Right cardiac atrium (tissue), 5 donors: Measurements from ENCODE around the gene CAMTA1. TPM values are rescaled to one million over a fixed set of nuclear protein-coding genes. Genes with fewer than 3 reads are reported as not detected.

ENCODE experiments used
- ATAC-seq, 2 donors: fragments of 200-7000 bp; cut with Tn5 transposase; one replicate each; pipeline versions ENCODE4 v1.8.0 to v1.9.1; 2020; ENCODE audit warnings: moderate library complexity in 2 of 2, mild to moderate bottlenecking in 1 of 2
- DNase-seq, 3 donors: peaks; one replicate each; pipeline ENCODE4 v3.0.0-alpha.2; 2020
- H3K27ac ChIP-seq: one replicate; pipeline ENCODE4 v1.5.1; 2013; ENCODE audit warnings: mild to moderate bottlenecking, low read length, control low read depth, moderate library complexity
- H3K27me3 ChIP-seq: one replicate; pipeline ENCODE4 v1.6.1; 2013; ENCODE audit not compliant: control insufficient read depth, insufficient read depth
- H3K4me1 ChIP-seq: one replicate; pipeline ENCODE4 v1.6.1; 2013; ENCODE audit warnings: low read length; ENCODE audit not compliant: control insufficient read depth, insufficient read depth
- H3K4me3 ChIP-seq: one replicate; pipeline ENCODE4 v1.5.1; 2013; ENCODE audit warnings: low read length, control low read depth
- H3K9me3 ChIP-seq: one replicate; pipeline ENCODE4 v1.6.1; 2013; ENCODE audit warnings: low read length; ENCODE audit not compliant: control insufficient read depth
- WGBS: extraction: QIAGEN DNeasy Blood & Tissue Kit; methylation state at CpG from one replicate; pipeline ENCODE4 v1.1.7; 2013; 5-methylcytosine and 5-hydroxymethylcytosine counted together
- intact Hi-C, 4 donors: fragments of 100-400 bp; cut with DNase I; formaldehyde crosslinking; loops; one replicate each; pipeline versions ENCODE4 v1.11.0 to v1.14.0; 2022 to 2023
- polyA plus RNA-seq: library from polyadenylated mRNA; stranded (reverse); fragments of 200-250 nt; gene quantifications from one replicate; pipeline ENCODE4 v1.2.3, GENCODE V29; 2013
- total RNA-seq, 4 donors: library from RNA; stranded (reverse); fragmentation: NEBNext Ultra II Directional; extraction: Animal tissue kit (Norgen Biotek cat#: 25700); gene quantifications; one replicate each; pipeline ENCODE4 v1.2.1, GENCODE V29; 2021
- donor health status: healthy with polysubstance abuse.
- donor health status: DM: no; HTN: yes; CAD: no.
- donor health status: DM: no; HTN: no; CAD: no.
- donor health status: DM: no; HTN: yes; CAD: no; lungs with severe emphysema.
- donor health status: DM: yes; HTN: yes; CAD: no.

Gene CAMTA1
- total and polyA plus RNA-seq, 5 donors = 155 to 334 (median 164) TPM

- no peak overlapping the region for H3K4me3 ChIP-seq
- 62% methylated on average over 18 of the region's 18 CpGs for WGBS
- H3K4me1 ChIP-seq = peaks cover 2% of the 10 kb centered on the region
- DNase-seq (peak in 2 of 3 donors; percentile 21 to 60), ATAC-seq (no peak)
- no peak overlapping the region for H3K27ac ChIP-seq
- no peaks in the 10 kb centered on the region for H3K27me3 ChIP-seq
- no peaks in the 10 kb centered on the region for H3K9me3 ChIP-seq
- intact Hi-C loops = loop anchor here in 2 of 4 donors (10.0 kb wide), 3 partner anchors 187 to 597 kb away; no protein-coding TSS in a partner anchor
Observed at GRCh38 chr1:7641587-7642417, 856.5 kb downstream of the CAMTA1 start.

GRCh38 chr1:7642418-7642704 lies 857.1 kb downstream of the CAMTA1 start:
- intact Hi-C loops = loop anchor here in 2 of 4 donors (10.0 kb wide), 3 partner anchors 188 to 598 kb away; no protein-coding TSS in a partner anchor
- Histone ChIP-seq H3K4me3 (no peak overlapping the region), H3K27me3 (no peaks in the 10 kb centered on the region), H3K9me3 (no peaks in the 10 kb centered on the region), H3K4me1 (peaks cover 2% of the 10 kb centered on the region), H3K27ac (no peak overlapping the region)
- no peak for ATAC-seq
- WGBS = 85% methylated on average over 9 of the region's 9 CpGs
- DNase-seq = peak in 1 of 3 donors; percentile 60

GRCh38 chr1:7642781-7643529 lies 857.7 kb downstream of the CAMTA1 start:
- H3K4me1 ChIP-seq = peaks cover 2% of the 10 kb centered on the region
- H3K4me3 ChIP-seq = no peak overlapping the region
- DNase-seq (peak in 2 of 3 donors; percentile 24 to 39), ATAC-seq (no peak)
- no peak overlapping the region for H3K27ac ChIP-seq
- intact Hi-C loops = loop anchor here in 2 of 4 donors (10.0 kb wide), 3 partner anchors 188 to 598 kb away; no protein-coding TSS in a partner anchor
- WGBS = 72% methylated on average over 3 of the region's 3 CpGs
- H3K9me3 ChIP-seq = no peaks in the 10 kb centered on the region
- H3K27me3 ChIP-seq = no peaks in the 10 kb centered on the region

- WGBS = 78% methylated on average over 11 of the region's 11 CpGs
- intact Hi-C loops = loop anchor here in 2 of 4 donors (10.0 kb wide), 3 partner anchors 189 to 599 kb away; no protein-coding TSS in a partner anchor
Observed at GRCh38 chr1:7643530-7643929, 858.3 kb downstream of the CAMTA1 start.

GRCh38 chr1:7644086-7644485 lies 858.8 kb downstream of the CAMTA1 start:
- no peaks in the 10 kb centered on the region for H3K27me3 ChIP-seq
- H3K4me3 ChIP-seq = no peak overlapping the region
- ATAC-seq (no peak), DNase-seq (peak in 1 of 3 donors; percentile 16)
- no peak overlapping the region for H3K27ac ChIP-seq
- H3K4me1 ChIP-seq = peaks cover 2% of the 10 kb centered on the region
- H3K9me3 ChIP-seq = no peaks in the 10 kb centered on the region
- intact Hi-C loops = loop anchor here in 2 of 4 donors (10.0 kb wide), 3 partner anchors 189 to 599 kb away; no protein-coding TSS in a partner anchor
- WGBS = 86% methylated on average over 3 of the region's 3 CpGs

More at GRCh38 chr1:7643530-7643929, 858.3 kb downstream of the CAMTA1 start:
- DNase-seq (peak in 1 of 3 donors; percentile 42), ATAC-seq (no peak)
- Histone ChIP-seq H3K4me1 (peaks cover 2% of the 10 kb centered on the region), H3K27me3 (no peaks in the 10 kb centered on the region), H3K4me3 (no peak overlapping the region), H3K9me3 (no peaks in the 10 kb centered on the region), H3K27ac (no peak overlapping the region)

GRCh38 chr1:7644961-7645750 lies 859.9 kb downstream of the CAMTA1 start:
- H3K4me1 ChIP-seq = peaks cover 5% of the 10 kb centered on the region
- no peaks in the 10 kb centered on the region for H3K9me3 ChIP-seq
- intact Hi-C loops = loop anchor here (5.0 to 10.0 kb wide), 6 partner anchors 63 to 603 kb away; no protein-coding TSS in a partner anchor
- ATAC-seq (peak; percentile 33 to 50), DNase-seq (peak in 2 of 3 donors; percentile 76 to 84)
- H3K27me3 ChIP-seq = no peaks in the 10 kb centered on the region
- 51% methylated on average over 16 of the region's 16 CpGs for WGBS
- H3K27ac ChIP-seq = peak overlapping the region; percentile 63
- no peak overlapping the region for H3K4me3 ChIP-seq

- DNase-seq (no peak), ATAC-seq (no peak)
- Histone ChIP-seq H3K9me3 (no peaks in the 10 kb centered on the region), H3K27me3 (no peaks in the 10 kb centered on the region), H3K4me3 (no peak overlapping the region), H3K4me1 (peaks cover 5% of the 10 kb centered on the region), H3K27ac (peak overlapping the region; percentile 63)
- intact Hi-C loops = loop anchor here (5.0 to 10.0 kb wide), 6 partner anchors 63 to 603 kb away; no protein-coding TSS in a partner anchor
- 61% methylated on average over 7 of the region's 7 CpGs for WGBS
Observed at GRCh38 chr1:7645751-7646048, 860.4 kb downstream of the CAMTA1 start.

GRCh38 chr1:7646164-7646563 lies 860.9 kb downstream of the CAMTA1 start:
- 94% methylated on average over 3 of the region's 3 CpGs for WGBS
- H3K9me3 ChIP-seq = no peaks in the 10 kb centered on the region
- H3K27ac ChIP-seq = no peak overlapping the region
- DNase-seq = peak in 2 of 3 donors; percentile 29 to 50
- H3K27me3 ChIP-seq = no peaks in the 10 kb centered on the region
- H3K4me1 ChIP-seq = peaks cover 5% of the 10 kb centered on the region
- intact Hi-C loops = loop anchor here (5.0 to 10.0 kb wide), 6 partner anchors 64 to 604 kb away; no protein-coding TSS in a partner anchor
- no peak overlapping the region for H3K4me3 ChIP-seq
- ATAC-seq = no peak

GRCh38 chr1:7646981-7647901 lies 862.0 kb downstream of the CAMTA1 start:
- Histone ChIP-seq H3K9me3 (no peaks in the 10 kb centered on the region), H3K27me3 (no peaks in the 10 kb centered on the region), H3K4me3 (no peak overlapping the region), H3K27ac (no peak overlapping the region), H3K4me1 (peaks cover 5% of the 10 kb centered on the region)
- ATAC-seq = peak; percentile 39 to 42
- peak; percentile 69 to 91 (median 88) for DNase-seq
- 43% methylated on average over 30 of the region's 30 CpGs for WGBS
- intact Hi-C loops = loop anchor here (5.0 to 10.0 kb wide), 6 partner anchors 65 to 605 kb away; no protein-coding TSS in a partner anchor
